ENCODE measurements around the gene KIAA1217.

Gene KIAA1217, protein sequence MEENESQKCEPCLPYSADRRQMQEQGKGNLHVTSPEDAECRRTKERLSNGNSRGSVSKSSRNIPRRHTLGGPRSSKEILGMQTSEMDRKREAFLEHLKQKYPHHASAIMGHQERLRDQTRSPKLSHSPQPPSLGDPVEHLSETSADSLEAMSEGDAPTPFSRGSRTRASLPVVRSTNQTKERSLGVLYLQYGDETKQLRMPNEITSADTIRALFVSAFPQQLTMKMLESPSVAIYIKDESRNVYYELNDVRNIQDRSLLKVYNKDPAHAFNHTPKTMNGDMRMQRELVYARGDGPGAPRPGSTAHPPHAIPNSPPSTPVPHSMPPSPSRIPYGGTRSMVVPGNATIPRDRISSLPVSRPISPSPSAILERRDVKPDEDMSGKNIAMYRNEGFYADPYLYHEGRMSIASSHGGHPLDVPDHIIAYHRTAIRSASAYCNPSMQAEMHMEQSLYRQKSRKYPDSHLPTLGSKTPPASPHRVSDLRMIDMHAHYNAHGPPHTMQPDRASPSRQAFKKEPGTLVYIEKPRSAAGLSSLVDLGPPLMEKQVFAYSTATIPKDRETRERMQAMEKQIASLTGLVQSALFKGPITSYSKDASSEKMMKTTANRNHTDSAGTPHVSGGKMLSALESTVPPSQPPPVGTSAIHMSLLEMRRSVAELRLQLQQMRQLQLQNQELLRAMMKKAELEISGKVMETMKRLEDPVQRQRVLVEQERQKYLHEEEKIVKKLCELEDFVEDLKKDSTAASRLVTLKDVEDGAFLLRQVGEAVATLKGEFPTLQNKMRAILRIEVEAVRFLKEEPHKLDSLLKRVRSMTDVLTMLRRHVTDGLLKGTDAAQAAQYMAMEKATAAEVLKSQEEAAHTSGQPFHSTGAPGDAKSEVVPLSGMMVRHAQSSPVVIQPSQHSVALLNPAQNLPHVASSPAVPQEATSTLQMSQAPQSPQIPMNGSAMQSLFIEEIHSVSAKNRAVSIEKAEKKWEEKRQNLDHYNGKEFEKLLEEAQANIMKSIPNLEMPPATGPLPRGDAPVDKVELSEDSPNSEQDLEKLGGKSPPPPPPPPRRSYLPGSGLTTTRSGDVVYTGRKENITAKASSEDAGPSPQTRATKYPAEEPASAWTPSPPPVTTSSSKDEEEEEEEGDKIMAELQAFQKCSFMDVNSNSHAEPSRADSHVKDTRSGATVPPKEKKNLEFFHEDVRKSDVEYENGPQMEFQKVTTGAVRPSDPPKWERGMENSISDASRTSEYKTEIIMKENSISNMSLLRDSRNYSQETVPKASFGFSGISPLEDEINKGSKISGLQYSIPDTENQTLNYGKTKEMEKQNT (N-terminal part only)

DNA sequence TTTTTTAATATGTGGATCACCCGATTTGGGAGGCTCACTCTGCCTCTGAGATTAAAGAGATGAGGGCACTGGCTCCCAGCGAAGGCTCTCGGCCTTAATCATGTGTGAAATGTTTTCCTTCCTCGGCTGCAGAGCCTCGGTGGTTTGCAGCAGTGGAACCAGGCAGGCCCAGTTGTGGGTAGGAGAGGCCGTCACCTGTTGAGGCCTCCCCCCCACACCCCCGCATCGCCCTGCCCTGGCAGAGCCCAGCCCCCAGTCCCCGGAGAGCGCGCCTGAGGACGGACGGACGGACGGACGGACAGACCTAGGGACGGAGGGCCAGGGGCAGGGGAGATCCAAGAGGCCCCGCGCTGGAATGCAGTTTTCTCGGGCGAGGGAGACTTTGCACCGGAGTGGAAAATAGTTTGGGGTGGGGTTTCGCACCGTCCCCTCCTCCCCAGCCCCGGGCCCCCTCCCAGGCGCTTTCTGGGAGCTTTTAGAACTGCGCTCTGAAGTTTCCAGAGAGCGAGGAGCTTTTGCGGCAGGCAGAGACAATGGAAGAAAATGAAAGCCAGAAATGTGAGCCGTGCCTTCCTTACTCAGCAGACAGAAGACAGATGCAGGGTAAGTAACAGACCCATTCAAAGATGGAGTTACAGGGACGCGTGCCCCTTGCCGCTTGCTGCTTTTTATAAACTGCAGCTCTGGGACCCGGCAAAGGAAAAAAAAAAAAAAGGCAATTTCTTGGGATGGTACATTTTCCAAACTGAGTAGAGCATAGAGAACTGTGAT lies at the start of gene KIAA1217:
Gene KIAA1217, plus strand, starts transcription at position 478 of the 771 bp plus-strand sequence. Its CDS starts 56 bp downstream, at position 534.
- TF ChIP-seq GATA1 (IDR thresholded peaks at IDR 0.05; ENCODE audit: low read depth, low read length) (no peak), POLR2A (IDR thresholded peaks at IDR 0.05; ENCODE audit: low read length) (no peak)
- no peak for DNase-seq

DNA sequence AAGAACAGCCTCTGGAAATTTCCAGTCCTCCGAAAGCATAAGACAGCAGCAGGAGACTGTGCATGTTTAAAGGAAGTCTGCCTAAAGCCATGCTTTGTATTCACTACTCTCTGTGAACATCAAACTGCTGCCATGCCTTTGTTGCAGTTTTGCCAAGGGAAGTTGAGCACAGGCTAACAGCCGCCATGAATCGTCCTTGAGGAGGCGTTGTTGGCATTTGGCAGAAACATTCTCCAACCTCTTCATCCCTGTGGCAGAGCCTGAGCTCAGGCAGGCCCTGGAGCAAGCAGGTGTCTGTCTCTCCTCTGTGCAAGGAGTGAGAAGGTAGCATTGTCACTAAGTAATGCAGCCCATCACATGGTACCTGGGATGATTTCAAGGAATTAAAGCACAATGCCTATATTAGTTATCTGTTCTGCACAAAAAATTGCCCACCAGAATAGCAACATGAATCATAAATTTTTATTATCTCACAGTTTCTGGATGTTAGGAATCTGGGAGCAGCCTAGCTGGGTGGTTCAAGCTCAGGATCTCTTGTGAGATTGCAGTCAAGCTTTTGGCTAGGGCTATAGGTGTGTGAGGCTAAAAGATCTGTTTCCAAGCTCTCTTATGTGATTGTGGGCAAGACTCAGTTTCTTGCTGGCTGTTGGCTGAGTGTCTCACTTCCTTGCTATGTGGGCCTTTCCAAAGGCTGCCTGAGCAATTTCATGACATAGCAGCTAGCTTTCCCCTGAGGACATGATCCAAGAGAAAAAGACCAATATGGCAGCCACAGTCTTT lies 46.5 kb upstream of the KIAA1217 start:
- no peak for DNase-seq
- TF ChIP-seq POLR2A (IDR thresholded peaks at IDR 0.05; ENCODE audit: low read length) (no peak), GATA1 (IDR thresholded peaks at IDR 0.05; ENCODE audit: low read depth, low read length) (no peak)

DNA sequence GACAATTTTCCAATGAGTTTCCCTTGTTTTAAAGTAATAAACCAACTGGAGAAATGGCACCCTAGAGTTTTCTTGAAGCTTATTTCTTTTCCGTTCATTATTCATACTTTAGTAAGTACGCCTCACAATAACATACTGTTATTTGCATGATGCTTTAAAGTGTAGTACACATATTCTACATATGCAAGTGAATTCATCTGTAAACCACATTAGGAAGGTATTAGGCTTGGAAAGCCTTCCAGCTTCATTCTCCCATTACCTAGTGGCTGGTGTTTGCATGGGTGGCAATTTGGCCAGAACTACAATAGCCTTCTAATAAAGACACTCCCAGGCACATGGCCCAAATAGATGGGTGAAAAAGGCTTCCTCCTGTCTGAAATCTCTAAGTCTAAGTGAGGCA lies 45.5 kb upstream of the KIAA1217 start:
- TF ChIP-seq GATA1 (IDR thresholded peaks at IDR 0.05; ENCODE audit: low read depth, low read length) (no peak), POLR2A (IDR thresholded peaks at IDR 0.05; ENCODE audit: low read length) (no peak)
- DNase-seq: no peak

DNA sequence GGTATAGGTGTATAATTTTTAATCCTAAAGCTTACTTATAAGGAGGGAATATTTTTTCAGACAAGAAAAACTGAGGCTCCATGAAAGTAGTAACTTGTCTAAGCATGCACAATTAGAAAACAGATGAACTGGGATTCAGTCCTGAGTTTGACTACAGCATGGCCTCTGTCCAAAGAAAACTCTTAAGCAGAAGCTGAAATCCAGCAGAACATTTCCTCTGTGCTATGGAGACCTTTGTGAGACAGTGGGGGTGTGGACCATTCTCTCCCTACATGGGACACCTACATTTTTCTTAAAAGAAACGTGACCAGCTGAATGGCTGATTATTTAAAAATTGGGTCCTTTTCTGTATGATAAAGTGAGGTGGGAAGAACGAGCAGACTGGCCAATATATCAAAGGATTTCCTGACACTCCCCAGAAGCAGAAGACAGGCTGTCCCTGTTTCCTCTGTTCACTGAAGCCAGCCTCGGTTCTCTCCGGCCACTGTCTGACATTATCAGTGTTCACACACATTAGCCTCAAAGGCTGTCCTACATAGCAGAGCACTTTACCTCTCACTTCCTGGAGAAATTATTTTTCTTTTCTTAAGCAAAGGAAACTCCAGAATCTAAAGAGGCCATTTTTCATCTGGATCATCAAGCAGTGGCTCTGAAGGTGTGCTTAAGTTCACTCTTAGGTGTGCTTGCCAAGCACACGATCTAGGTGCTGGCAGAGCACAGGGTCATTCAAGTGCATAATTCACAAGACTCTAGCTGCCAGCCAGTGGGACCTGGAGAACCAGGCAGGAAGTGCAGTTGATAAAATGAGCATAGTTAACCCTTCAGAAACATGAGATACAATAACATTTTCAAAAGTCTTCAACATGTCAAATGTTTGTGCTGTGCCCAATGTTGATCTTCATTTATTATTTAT lies 40.4 kb upstream of the KIAA1217 start:
- DNase-seq: no peak
- TF ChIP-seq POLR2A (IDR thresholded peaks at IDR 0.05; ENCODE audit: low read length): no peak
- no peak for TF ChIP-seq GATA1 (IDR thresholded peaks at IDR 0.05; ENCODE audit: low read depth, low read length)

DNA sequence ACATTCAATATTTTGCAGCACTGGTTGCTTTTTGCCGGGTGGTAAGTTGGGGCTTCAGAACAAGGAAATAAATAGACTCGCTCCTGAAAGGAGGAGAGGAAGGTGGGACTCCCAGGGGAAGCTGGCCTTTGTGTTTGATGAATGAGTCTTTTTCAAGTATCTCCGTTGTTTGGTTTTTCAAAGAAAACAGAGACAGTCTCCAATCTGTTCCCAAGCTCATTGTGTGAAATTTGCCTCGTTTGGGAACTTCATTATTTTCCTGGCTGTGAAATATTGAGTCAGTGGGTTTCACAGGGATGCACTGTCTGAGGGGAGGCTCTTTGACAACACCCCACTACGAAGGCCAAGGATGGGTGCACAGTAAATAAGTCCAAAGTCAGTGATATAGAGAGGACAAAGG lies 38.7 kb upstream of the KIAA1217 start:
- DNase-seq: no peak
- TF ChIP-seq POLR2A (IDR thresholded peaks at IDR 0.05; ENCODE audit: low read length) (no peak), GATA1 (IDR thresholded peaks at IDR 0.05; ENCODE audit: low read depth, low read length) (no peak)

DNA sequence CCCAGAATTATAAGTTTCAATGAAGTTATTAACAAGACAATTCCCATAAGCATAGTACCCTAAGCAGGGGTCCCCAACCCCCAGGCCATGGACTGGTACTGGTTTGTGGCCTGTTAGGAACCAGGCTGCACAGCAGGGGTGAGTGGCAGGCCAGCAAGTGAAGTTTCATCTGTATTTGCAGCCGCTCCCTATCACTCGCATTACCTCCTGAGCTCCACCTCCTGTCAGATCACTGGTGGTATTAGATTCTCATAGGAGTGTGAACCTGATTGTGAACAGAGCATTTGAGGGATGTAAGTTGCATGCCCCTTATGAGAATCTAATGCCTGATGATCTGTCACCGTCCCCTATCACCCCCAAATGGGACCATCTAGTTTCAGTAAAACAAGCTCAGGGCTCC lies 36.0 kb upstream of the KIAA1217 start:
- TF ChIP-seq GATA1 (IDR thresholded peaks at IDR 0.05; ENCODE audit: low read depth, low read length) (no peak), POLR2A (IDR thresholded peaks at IDR 0.05; ENCODE audit: low read length) (no peak)
- no peak for DNase-seq

DNA sequence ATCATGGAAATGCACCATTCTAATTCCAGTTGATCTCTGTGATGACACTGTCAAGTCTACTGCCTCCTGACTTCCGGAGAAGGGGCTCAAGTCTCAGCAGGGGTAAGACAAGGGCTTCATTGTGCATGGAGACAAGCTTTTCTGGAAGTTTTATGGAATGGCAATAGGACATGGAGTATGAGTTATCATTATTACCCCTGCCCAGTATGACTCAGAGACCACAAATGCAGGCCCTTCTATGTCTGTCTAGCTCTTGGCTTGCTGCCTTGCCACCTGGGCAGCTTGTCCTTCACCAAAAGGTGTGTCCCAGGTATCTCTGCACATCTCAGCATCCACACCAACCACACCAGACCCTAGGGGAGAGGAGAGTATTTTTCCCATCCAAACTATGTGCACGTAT lies 34.9 kb upstream of the KIAA1217 start:
- DNase-seq: no peak
- TF ChIP-seq GATA1 (IDR thresholded peaks at IDR 0.05; ENCODE audit: low read depth, low read length): no peak
- TF ChIP-seq POLR2A (IDR thresholded peaks at IDR 0.05; ENCODE audit: low read length): no peak

DNA sequence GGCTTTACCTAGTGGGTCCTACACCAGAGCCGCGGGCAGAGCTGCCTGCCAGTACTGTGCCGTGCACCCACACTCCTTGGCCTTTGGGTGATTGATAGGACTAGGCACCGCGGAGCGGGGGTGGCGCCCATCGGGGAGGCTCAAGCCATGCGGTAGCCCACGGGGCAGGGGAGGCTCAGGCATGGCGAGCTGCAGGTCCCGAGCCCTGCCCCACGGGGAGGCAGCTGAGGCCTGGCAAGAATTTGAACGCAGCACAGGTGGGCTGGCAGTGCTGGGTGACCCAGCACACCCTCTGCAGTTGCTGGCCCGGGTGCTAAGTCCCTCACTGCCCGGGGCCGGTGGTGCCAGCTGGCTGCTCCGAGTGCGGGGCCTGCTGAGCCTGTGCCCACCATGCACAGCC lies 32.3 kb upstream of the KIAA1217 start:
- no peak for DNase-seq
- no peak for TF ChIP-seq POLR2A (IDR thresholded peaks at IDR 0.05; ENCODE audit: low read length)
- TF ChIP-seq GATA1 (IDR thresholded peaks at IDR 0.05; ENCODE audit: low read depth, low read length): no peak

DNA sequence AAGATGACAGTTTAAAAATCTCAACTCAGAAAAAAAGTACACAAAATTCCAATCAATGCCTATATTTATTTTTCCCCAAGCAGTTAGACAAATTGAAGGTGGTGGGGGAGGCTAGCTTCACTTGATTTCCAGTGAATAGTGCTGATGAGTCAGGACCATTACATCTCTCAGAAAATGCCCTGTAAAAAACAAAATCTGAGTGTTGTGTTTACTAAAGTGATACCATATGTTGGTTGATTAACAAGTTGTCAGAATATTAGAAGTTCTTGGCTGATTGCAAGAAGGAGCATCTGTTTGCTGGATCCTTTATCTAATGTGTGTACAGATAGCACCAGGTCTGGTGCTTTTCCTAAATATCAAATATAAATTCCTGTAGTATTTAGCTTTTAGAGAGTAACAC lies 31.3 kb upstream of the KIAA1217 start:
- TF ChIP-seq POLR2A (IDR thresholded peaks at IDR 0.05; ENCODE audit: low read length) (no peak), GATA1 (IDR thresholded peaks at IDR 0.05; ENCODE audit: low read depth, low read length) (no peak)
- no peak for DNase-seq

DNA sequence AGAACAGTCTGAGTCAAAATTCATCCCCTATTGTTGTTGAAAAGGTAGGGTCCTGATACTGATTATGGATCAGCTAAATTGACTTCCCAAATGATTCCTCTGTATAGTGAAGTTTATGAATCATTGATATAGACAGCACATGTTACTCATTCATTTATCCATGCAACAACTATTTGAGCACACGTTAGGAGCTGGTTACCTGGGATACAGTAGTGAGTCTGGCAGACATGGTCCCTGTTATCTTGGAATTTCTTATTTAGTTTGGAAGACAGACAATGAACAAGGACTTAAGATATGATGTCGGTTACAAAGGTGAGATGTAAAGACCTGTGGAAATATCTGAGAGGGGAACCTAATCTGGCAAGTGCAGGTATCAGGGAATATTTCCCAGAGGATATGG lies 28.0 kb upstream of the KIAA1217 start:
- no peak for TF ChIP-seq POLR2A (IDR thresholded peaks at IDR 0.05; ENCODE audit: low read length)
- TF ChIP-seq GATA1 (IDR thresholded peaks at IDR 0.05; ENCODE audit: low read depth, low read length): no peak
- no peak for DNase-seq

DNA sequence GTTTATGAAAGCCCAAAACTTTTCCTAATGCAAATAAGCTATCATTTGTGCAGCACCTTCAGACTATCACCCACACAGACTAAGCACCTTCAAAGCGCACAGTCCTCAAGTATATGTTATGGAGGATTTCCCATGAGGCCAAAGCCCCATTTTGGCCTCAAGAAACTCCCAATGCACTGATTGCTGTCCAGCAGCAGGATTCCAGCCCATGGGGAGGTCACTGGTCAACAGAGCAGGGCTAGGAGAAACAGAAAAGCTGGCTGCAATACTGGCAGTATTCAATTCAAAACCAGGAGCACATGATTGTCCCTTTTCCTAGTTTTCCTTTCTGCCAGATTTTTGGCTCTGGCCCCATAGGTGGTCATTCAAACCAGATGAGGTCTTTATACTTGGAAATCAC lies 24.5 kb upstream of the KIAA1217 start:
- DNase-seq: no peak
- no peak for TF ChIP-seq GATA1 (IDR thresholded peaks at IDR 0.05; ENCODE audit: low read depth, low read length)
- no peak for TF ChIP-seq POLR2A (IDR thresholded peaks at IDR 0.05; ENCODE audit: low read length)
